HepG2 (cell line): ENCODE measurements around the gene ZNF653. TPM values are rescaled to one million over a fixed set of nuclear protein-coding genes. Genes with fewer than 3 reads are reported as not detected.

Source experiments
- AKNA ChIP-seq: sonication (generic); formaldehyde crosslinking; IDR thresholded peaks from 2 replicates; pipeline ENCODE4 v1.4.0; 2020; ENCODE audit warnings: missing genetic modification reagents, borderline replicate concordance
- CBFB ChIP-seq: sonication (generic); formaldehyde crosslinking; IDR thresholded peaks from 2 replicates; pipeline ENCODE4 v1.4.0; 2020; ENCODE audit warnings: missing genetic modification reagents
- EHMT2 ChIP-seq: fragments of 200-600 bp; sonication (generic); IDR thresholded peaks from 2 replicates; pipeline ENCODE4 v1.7.0; 2017; ENCODE audit warnings: antibody characterized with exemption, low read depth, low read length, borderline replicate concordance
- ELF4 ChIP-seq: sonication (generic); formaldehyde crosslinking; IDR thresholded peaks from 2 replicates; pipeline ENCODE4 v1.5.0; 2020; ENCODE audit warnings: missing genetic modification reagents, mild to moderate bottlenecking, moderate library complexity, borderline replicate concordance
- ERF ChIP-seq: IDR thresholded peaks from 2 replicates; pipeline ENCODE4 v1.6.1; 2018; ENCODE audit warnings: missing biosample characterization, missing genetic modification reagents
- FOXK1 ChIP-seq: sonication (generic); formaldehyde crosslinking; IDR thresholded peaks from 2 replicates; pipeline ENCODE4 v1.4.0; 2020; ENCODE audit warnings: low read depth, missing genetic modification reagents, borderline replicate concordance
- GLI4 ChIP-seq: sonication (generic); formaldehyde crosslinking; IDR thresholded peaks from 2 replicates; pipeline ENCODE4 v1.5.1; 2020; ENCODE audit warnings: missing genetic modification reagents, mild to moderate bottlenecking, moderate library complexity, borderline replicate concordance
- HCFC1 ChIP-seq: fragments of 150-350 bp; IDR thresholded peaks from 2 replicates; pipeline ENCODE4 v1.6.1; 2014; ENCODE audit warnings: low read depth, low read length
- HMG20A ChIP-seq: IDR thresholded peaks from 2 replicates; pipeline ENCODE4 v1.6.1; 2016; ENCODE audit warnings: borderline replicate concordance
- HOXA9 ChIP-seq: sonication (generic); formaldehyde crosslinking; IDR thresholded peaks from 2 replicates; pipeline ENCODE4 v1.8.1; 2022; ENCODE audit warnings: missing genetic modification reagents, mild to moderate bottlenecking, moderate library complexity, borderline replicate concordance
- MATR3 ChIP-seq: sonication (generic); formaldehyde crosslinking; IDR thresholded peaks from 2 replicates; pipeline ENCODE4 v1.4.0; 2020; ENCODE audit warnings: missing genetic modification reagents
- NAIF1 ChIP-seq: sonication (generic); formaldehyde crosslinking; IDR thresholded peaks from 2 replicates; pipeline ENCODE4 v1.5.0; 2020; ENCODE audit warnings: mild to moderate bottlenecking, missing genetic modification reagents, borderline replicate concordance
- NFKB2 ChIP-seq: sonication (generic); formaldehyde crosslinking; IDR thresholded peaks from 2 replicates; pipeline ENCODE4 v1.4.0; 2020; ENCODE audit warnings: missing genetic modification reagents, borderline replicate concordance
- NR2F2 ChIP-seq: IDR thresholded peaks from 2 replicates; pipeline ENCODE4 v1.6.1; 2012; ENCODE audit warnings: low read depth, inconsistent platforms, borderline replicate concordance
- NR3C1 ChIP-seq: sonication (generic); formaldehyde crosslinking; IDR thresholded peaks from 2 replicates; pipeline ENCODE4 v1.4.0; 2020; ENCODE audit warnings: missing genetic modification reagents
- SNAI1 ChIP-seq: sonication (generic); formaldehyde crosslinking; IDR thresholded peaks from 2 replicates; pipeline ENCODE4 v1.5.0; 2020; ENCODE audit warnings: mild to moderate bottlenecking, missing genetic modification reagents, borderline replicate concordance
- YEATS2 ChIP-seq: sonication (generic); formaldehyde crosslinking; IDR thresholded peaks from 2 replicates; pipeline ENCODE4 v1.4.0; 2020; ENCODE audit warnings: missing genetic modification reagents, borderline replicate concordance
- ZNF350 ChIP-seq: sonication (generic); formaldehyde crosslinking; IDR thresholded peaks from 2 replicates; pipeline ENCODE4 v1.4.0; 2020; ENCODE audit warnings: mild to moderate bottlenecking, low read depth, missing genetic modification reagents, borderline replicate concordance
- ZNF383 ChIP-seq: sonication (generic); formaldehyde crosslinking; IDR thresholded peaks from 2 replicates; pipeline ENCODE4 v1.4.0; 2020; ENCODE audit warnings: missing genetic modification reagents, mild to moderate bottlenecking, borderline replicate concordance
- ZNF562 ChIP-seq: sonication (generic); formaldehyde crosslinking; IDR thresholded peaks from 2 replicates; pipeline ENCODE4 v1.8.0; 2022; ENCODE audit warnings: missing genetic modification reagents, borderline replicate concordance
- ZNF772 ChIP-seq: sonication (generic); formaldehyde crosslinking; IDR thresholded peaks from 2 replicates; pipeline ENCODE4 v1.5.0; 2020; ENCODE audit warnings: mild to moderate bottlenecking, missing genetic modification reagents
- ZNF781 ChIP-seq: sonication (generic); formaldehyde crosslinking; IDR thresholded peaks from 2 replicates; pipeline ENCODE4 v1.5.1; 2020; ENCODE audit warnings: borderline replicate concordance, mild to moderate bottlenecking, missing genetic modification reagents; ENCODE audit errors: not compliant biosample characterization
- ZSCAN29 ChIP-seq: sonication (generic); formaldehyde crosslinking; conservative IDR thresholded peaks from 2 replicates; pipeline ENCODE4 v1.4.0; 2020; ENCODE audit warnings: mild to moderate bottlenecking, missing genetic modification reagents
- polyA plus RNA-seq, 8 experiments: library from polyadenylated mRNA; depleted of rRNA in 3 of 8; stranded (reverse) in 7 of 8; unstranded in 1 of 8; fragments of >200 nt; fragmentation: Illumina TruSeq in 4 of 8; extraction: Trizol in 4 of 8; gene quantifications; 2 replicates each; pipeline versions ENCODE4 v1.2.1 to v1.2.3, GENCODE V29; 2011 to 2016; ENCODE audit warnings: low read depth in 4 of 8, missing spikeins in 1 of 8, mixed read lengths in 1 of 8; ENCODE audit not compliant: insufficient read depth in 1 of 8
- total RNA-seq, 5 experiments: library from RNA; depleted of rRNA; stranded (reverse); fragments of >200 nt; fragmentation: Illumina TruSeq; extraction: Trizol; gene quantifications; 2 replicates each; pipeline ENCODE4 v1.2.3, GENCODE V29; 2016; ENCODE audit warnings: low read depth in 1 of 5
- TF ChIP-seq, protein P1 (sequence below): sonication (generic); formaldehyde crosslinking; IDR thresholded peaks from 2 replicates; pipeline ENCODE4 v1.8.0; 2022; ENCODE audit warnings: mild to moderate bottlenecking, missing genetic modification reagents; ENCODE audit not compliant: insufficient replicate concordance

Gene ZNF653
- total and polyA plus RNA-seq, 2 of the 13 experiments (the other 11 are each of a cell fraction or from before 2014, with no cell fraction given): 4.7 to 7.1 TPM

DNA sequence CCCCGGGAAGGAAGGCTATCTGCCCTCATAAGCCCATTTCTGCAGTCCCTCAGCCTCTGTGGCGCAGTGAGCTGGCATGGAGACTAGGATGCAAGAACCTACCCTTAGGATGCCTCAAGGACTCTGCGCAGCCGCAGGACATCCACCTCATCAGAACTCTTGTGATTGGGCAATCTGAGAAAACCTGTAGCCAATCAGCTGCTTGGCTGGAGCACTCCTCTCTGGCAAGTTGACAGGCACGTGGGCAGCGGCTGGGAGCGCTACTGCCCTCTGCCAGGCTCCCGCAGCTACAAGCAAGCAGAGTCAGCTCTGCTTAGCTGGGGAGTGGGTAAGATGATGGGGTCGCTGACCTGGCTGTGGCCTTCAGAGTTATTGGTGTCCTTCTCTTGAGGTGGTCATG, 24.8 kb upstream of the ZNF653 start (continued):
- TF ChIP-seq EHMT2: no peak
- TF ChIP-seq FOXK1 (CRISPR knock-in tag): peak; percentile 76; the same call in 1 of the 2 replicates
- no peak for TF ChIP-seq GLI4 (CRISPR knock-in tag)
- peak; percentile 80; the same call in 1 of the 2 replicates for TF ChIP-seq NFKB2 (CRISPR knock-in tag)
- TF ChIP-seq ZNF562: no peak
- TF ChIP-seq ZSCAN29 (CRISPR knock-in tag): no peak
- peak; percentile 28; the same call in 1 of the 2 replicates for TF ChIP-seq ZNF772 (CRISPR knock-in tag)
- no peak for TF ChIP-seq MATR3 (CRISPR knock-in tag)
- peak; percentile 46; the same call in 1 of the 2 replicates for TF ChIP-seq ZNF350 (CRISPR knock-in tag)
- peak; percentile 41; the same call in 1 of the 2 replicates for TF ChIP-seq CBFB
- no peak for TF ChIP-seq HCFC1
- no peak for TF ChIP-seq HMG20A (CRISPR knock-in tag)
- TF ChIP-seq ZNF781 (CRISPR knock-in tag): no peak
- peak; percentile 84 for TF ChIP-seq ERF (CRISPR knock-in tag)
- TF ChIP-seq NR3C1: no peak
- no peak for TF ChIP-seq ZNF383 (CRISPR knock-in tag)
- TF ChIP-seq, protein P1, sequence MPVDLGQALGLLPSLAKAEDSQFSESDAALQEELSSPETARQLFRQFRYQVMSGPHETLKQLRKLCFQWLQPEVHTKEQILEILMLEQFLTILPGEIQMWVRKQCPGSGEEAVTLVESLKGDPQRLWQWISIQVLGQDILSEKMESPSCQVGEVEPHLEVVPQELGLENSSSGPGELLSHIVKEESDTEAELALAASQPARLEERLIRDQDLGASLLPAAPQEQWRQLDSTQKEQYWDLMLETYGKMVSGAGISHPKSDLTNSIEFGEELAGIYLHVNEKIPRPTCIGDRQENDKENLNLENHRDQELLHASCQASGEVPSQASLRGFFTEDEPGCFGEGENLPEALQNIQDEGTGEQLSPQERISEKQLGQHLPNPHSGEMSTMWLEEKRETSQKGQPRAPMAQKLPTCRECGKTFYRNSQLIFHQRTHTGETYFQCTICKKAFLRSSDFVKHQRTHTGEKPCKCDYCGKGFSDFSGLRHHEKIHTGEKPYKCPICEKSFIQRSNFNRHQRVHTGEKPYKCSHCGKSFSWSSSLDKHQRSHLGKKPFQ (CRISPR knock-in tag): no peak
- no peak for TF ChIP-seq ELF4 (CRISPR knock-in tag)
- TF ChIP-seq AKNA (CRISPR knock-in tag): peak; percentile 30; the same call in 1 of the 2 replicates
- peak; percentile 83; the same call in 1 of the 2 replicates for TF ChIP-seq YEATS2 (CRISPR knock-in tag)
- no peak for TF ChIP-seq NR2F2
- TF ChIP-seq HOXA9: no peak
- TF ChIP-seq SNAI1 (CRISPR knock-in tag): no peak
- TF ChIP-seq NAIF1 (CRISPR knock-in tag): no peak
